Right lobe of liver (tissue), 4 donors: ENCODE results near the gene XDH.

Experiments used
- POLR2A ChIP-seq: fragments of 450-650 bp; IDR thresholded peaks from one replicate; pipeline ENCODE4 v1.6.1; 2017; ENCODE audit warnings: antibody characterized with exemption, mild to moderate bottlenecking
- TF ChIP-seq, protein P1 (sequence below), 4 donors: fragments of 200-600 bp in 3 of 4; fragments of 450-650 bp in 1 of 4; IDR thresholded peaks; one replicate each; pipeline versions ENCODE4 v1.5.1 to v1.8.0; 2016 to 2022; ENCODE audit warnings: antibody characterized with exemption in 4 of 4, mild to moderate bottlenecking in 2 of 4
- donor health status: DM: no; HTN: no; CAD: no.
- donor health status: DM: no; HTN: no; CAD: no.
- donor health status: DM: no; HTN: yes; CAD: no.

DNA sequence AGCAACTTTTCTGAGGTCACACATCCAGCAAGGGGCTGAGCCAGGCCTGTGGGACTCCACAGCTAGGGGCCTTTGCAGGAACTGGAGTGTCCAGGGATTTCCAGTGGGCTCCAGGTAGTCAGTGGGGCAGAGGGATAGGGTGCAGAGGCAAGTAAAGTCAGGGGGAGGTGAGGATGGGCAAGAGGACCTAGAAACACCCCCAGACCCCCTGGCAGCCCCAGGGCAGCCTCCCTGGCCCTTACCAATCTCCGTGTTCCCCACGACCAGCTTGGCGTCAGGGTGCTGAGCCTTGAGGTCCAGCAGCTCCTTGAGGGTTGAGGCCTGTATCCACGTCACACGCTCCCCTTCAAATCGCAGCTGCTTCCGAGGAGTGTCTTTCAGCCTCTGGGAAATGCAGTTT is 28.4 kb downstream of the XDH start:
- TF ChIP-seq, protein P1, sequence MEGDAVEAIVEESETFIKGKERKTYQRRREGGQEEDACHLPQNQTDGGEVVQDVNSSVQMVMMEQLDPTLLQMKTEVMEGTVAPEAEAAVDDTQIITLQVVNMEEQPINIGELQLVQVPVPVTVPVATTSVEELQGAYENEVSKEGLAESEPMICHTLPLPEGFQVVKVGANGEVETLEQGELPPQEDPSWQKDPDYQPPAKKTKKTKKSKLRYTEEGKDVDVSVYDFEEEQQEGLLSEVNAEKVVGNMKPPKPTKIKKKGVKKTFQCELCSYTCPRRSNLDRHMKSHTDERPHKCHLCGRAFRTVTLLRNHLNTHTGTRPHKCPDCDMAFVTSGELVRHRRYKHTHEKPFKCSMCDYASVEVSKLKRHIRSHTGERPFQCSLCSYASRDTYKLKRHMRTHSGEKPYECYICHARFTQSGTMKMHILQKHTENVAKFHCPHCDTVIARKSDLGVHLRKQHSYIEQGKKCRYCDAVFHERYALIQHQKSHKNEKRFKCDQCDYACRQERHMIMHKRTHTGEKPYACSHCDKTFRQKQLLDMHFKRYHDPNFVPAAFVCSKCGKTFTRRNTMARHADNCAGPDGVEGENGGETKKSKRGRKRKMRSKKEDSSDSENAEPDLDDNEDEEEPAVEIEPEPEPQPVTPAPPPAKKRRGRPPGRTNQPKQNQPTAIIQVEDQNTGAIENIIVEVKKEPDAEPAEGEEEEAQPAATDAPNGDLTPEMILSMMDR (IDR thresholded peaks at IDR 0.05), result no peak
- TF ChIP-seq POLR2A, result no peak
